Trophoblast cell (in vitro differentiated cells and primary cell): ENCODE data around the gene CGNL1.

Experiments used
- DNase-seq, 2 donors: peaks; one replicate each; pipeline ENCODE4 v3.0.0-alpha.2; 2016
- H2AFZ ChIP-seq: 2 replicates; pipeline ENCODE4 v1.6.1; 2013; ENCODE audit warnings: low read length, moderate library complexity, mild to moderate bottlenecking; ENCODE audit not compliant: insufficient read depth, poor library complexity
- H2AK5ac ChIP-seq: 2 replicates; pipeline ENCODE4 v1.6.1; 2013; ENCODE audit warnings: mild to moderate bottlenecking, low read length
- H2BK120ac ChIP-seq: 2 replicates; pipeline ENCODE4 v1.6.1; 2013; ENCODE audit warnings: low read length, mild to moderate bottlenecking, moderate library complexity; ENCODE audit not compliant: insufficient read depth, poor library complexity
- H2BK12ac ChIP-seq: 2 replicates; pipeline ENCODE4 v1.6.1; 2013; ENCODE audit warnings: mild to moderate bottlenecking, low read length, moderate library complexity
- H2BK5ac ChIP-seq: 2 replicates; pipeline ENCODE4 v1.6.1; 2013; ENCODE audit warnings: low read length, low read depth, moderate library complexity, mild to moderate bottlenecking; ENCODE audit not compliant: poor library complexity
- H3K14ac ChIP-seq: 2 replicates; pipeline ENCODE4 v1.6.1; 2013; ENCODE audit warnings: mild to moderate bottlenecking, low read length
- H3K18ac ChIP-seq: 2 replicates; pipeline ENCODE4 v1.6.1; 2013; ENCODE audit warnings: mild to moderate bottlenecking, low read length
- H3K23ac ChIP-seq: 2 replicates; pipeline ENCODE4 v1.6.1; 2013; ENCODE audit warnings: low read length
- H3K27ac ChIP-seq: 2 replicates; pipeline ENCODE4 v1.5.1; 2013; ENCODE audit warnings: low read depth, mild to moderate bottlenecking, inconsistent platforms, low read length, moderate library complexity
- H3K27me3 ChIP-seq: 2 replicates; pipeline ENCODE4 v1.6.1; 2013; ENCODE audit warnings: inconsistent platforms, mild to moderate bottlenecking, low read length, moderate library complexity; ENCODE audit not compliant: insufficient read depth
- H3K36me3 ChIP-seq, 2 experiments: 1 replicate in 1 of 2; 2 replicates in 1 of 2; pipeline ENCODE4 v1.6.1; 2013; ENCODE audit warnings: low read length in 2 of 2, mild to moderate bottlenecking in 2 of 2, moderate library complexity in 1 of 2; ENCODE audit not compliant: insufficient read depth in 2 of 2, control insufficient read depth in 1 of 2
- H3K4ac ChIP-seq: 2 replicates; pipeline ENCODE4 v1.6.1; 2013; ENCODE audit warnings: low read depth, mild to moderate bottlenecking, low read length, moderate library complexity
- H3K4me1 ChIP-seq, 2 experiments: 1 replicate in 1 of 2; 2 replicates in 1 of 2; pipeline ENCODE4 v1.6.1; 2013; ENCODE audit warnings: low read length in 2 of 2, mild to moderate bottlenecking in 2 of 2, moderate library complexity in 1 of 2; ENCODE audit not compliant: insufficient read depth in 2 of 2, control insufficient read depth in 1 of 2
- H3K4me2 ChIP-seq: 2 replicates; pipeline ENCODE4 v1.6.1; 2013; ENCODE audit warnings: inconsistent platforms, mild to moderate bottlenecking, low read length, moderate library complexity
- H3K4me3 ChIP-seq: 2 replicates; pipeline ENCODE4 v1.5.1; 2013; ENCODE audit warnings: mild to moderate bottlenecking, low read depth, low read length, inconsistent platforms
- H3K79me1 ChIP-seq: one replicate; pipeline ENCODE4 v1.6.1; 2013; ENCODE audit warnings: low read length
- H3K79me2 ChIP-seq: 2 replicates; pipeline ENCODE4 v1.6.1; 2013; ENCODE audit warnings: low read length, mild to moderate bottlenecking; ENCODE audit not compliant: control insufficient read depth, insufficient read depth, poor library complexity
- H3K9ac ChIP-seq: 2 replicates; pipeline ENCODE4 v1.6.1; 2013; ENCODE audit warnings: mild to moderate bottlenecking, low read length
- H3K9me3 ChIP-seq: 2 replicates; pipeline ENCODE4 v1.6.1; 2013; ENCODE audit warnings: low read depth, mild to moderate bottlenecking, control low read depth, inconsistent platforms, low read length; ENCODE audit not compliant: insufficient read depth
- H4K12ac ChIP-seq: 2 replicates; pipeline ENCODE4 v1.6.1; 2013; ENCODE audit warnings: low read depth, mild to moderate bottlenecking, low read length, moderate library complexity
- H4K8ac ChIP-seq: 2 replicates; pipeline ENCODE4 v1.6.1; 2013; ENCODE audit warnings: low read depth, mild to moderate bottlenecking, low read length, moderate library complexity
- H4K91ac ChIP-seq: one replicate; pipeline ENCODE4 v1.6.1; 2013; ENCODE audit warnings: low read depth, mild to moderate bottlenecking, low read length, moderate library complexity
- WGBS: extraction: QIAGEN DNeasy Blood & Tissue Kit; methylation state at CpG from one replicate; pipeline ENCODE4 v1.1.7; 2013; ENCODE audit warnings: missing lambda C conversion rate; ENCODE audit not compliant: insufficient read length, insufficient coverage; ENCODE audit errors: extremely low coverage; 5-methylcytosine and 5-hydroxymethylcytosine counted together

The CGNL1 gene

GRCh38 chr15:57486833-57487232 is 110.5 kb downstream of the CGNL1 start:
- H4K91ac ChIP-seq, result peak overlapping the region; percentile 72
- H3K4ac ChIP-seq, result no peak overlapping the region
- H3K79me2 ChIP-seq, result peaks cover 2% of the 10 kb centered on the region
- H2BK5ac ChIP-seq, result peak overlapping the region; percentile 67
- no peak overlapping the region for H2BK120ac ChIP-seq
- H2AK5ac ChIP-seq, result peak overlapping the region; percentile 71
- peak overlapping the region; percentile 68 for H3K27ac ChIP-seq
- no peak overlapping the region for H4K12ac ChIP-seq
- peaks cover 5% of the 10 kb centered on the region for H3K79me1 ChIP-seq
- H3K14ac ChIP-seq, result no peak overlapping the region
- no peak overlapping the region for H3K4me3 ChIP-seq
- H4K8ac ChIP-seq, result no peak overlapping the region
- H3K4me1 ChIP-seq, result peaks cover 6 to 7% of the 10 kb centered on the region in 2 experiments
- H2BK12ac ChIP-seq, result peak overlapping the region; percentile 85
- no peak overlapping the region for H3K23ac ChIP-seq
- H3K9ac ChIP-seq, result no peak overlapping the region
- DNase-seq, result peak in 1 of 2 donors; percentile 7
- no peak overlapping the region for H2AFZ ChIP-seq
- H3K36me3 ChIP-seq, result no peaks in the 10 kb centered on the region
- H3K4me2 ChIP-seq, result no peak overlapping the region
- H3K18ac ChIP-seq, result peak overlapping the region; percentile 39
- H3K9me3 ChIP-seq, result no peaks in the 10 kb centered on the region
- no peaks in the 10 kb centered on the region for H3K27me3 ChIP-seq

GRCh38 chr15:57489122-57489521 is 112.8 kb downstream of the CGNL1 start:
- no peaks in the 10 kb centered on the region for H3K9me3 ChIP-seq
- DNase-seq, result no peak
- no peak overlapping the region for H3K14ac ChIP-seq
- H2AK5ac ChIP-seq, result no peak overlapping the region
- H2BK120ac ChIP-seq, result no peak overlapping the region
- H3K79me1 ChIP-seq, result peaks cover 5% of the 10 kb centered on the region
- H3K4ac ChIP-seq, result no peak overlapping the region
- H2BK12ac ChIP-seq, result no peak overlapping the region
- H3K4me2 ChIP-seq, result no peak overlapping the region
- H2AFZ ChIP-seq, result no peak overlapping the region
- no peak overlapping the region for H4K8ac ChIP-seq
- H4K12ac ChIP-seq, result no peak overlapping the region
- H3K18ac ChIP-seq, result no peak overlapping the region
- peaks cover 2% of the 10 kb centered on the region for H3K79me2 ChIP-seq
- H2BK5ac ChIP-seq, result no peak overlapping the region
- no peak overlapping the region for H3K9ac ChIP-seq
- no peak overlapping the region for H3K4me3 ChIP-seq
- no peaks in the 10 kb centered on the region for H3K36me3 ChIP-seq
- H3K4me1 ChIP-seq, result peaks cover 6 to 7% of the 10 kb centered on the region in 2 experiments
- no peaks in the 10 kb centered on the region for H3K27me3 ChIP-seq
- no peak overlapping the region for H3K23ac ChIP-seq
- no peak overlapping the region for H4K91ac ChIP-seq
- H3K27ac ChIP-seq, result no peak overlapping the region

- H4K12ac ChIP-seq, result no peak overlapping the region
- no peak overlapping the region for H4K91ac ChIP-seq
- H3K79me2 ChIP-seq, result no peaks in the 10 kb centered on the region
- peaks cover 15 to 20% of the 10 kb centered on the region in 2 experiments for H3K4me1 ChIP-seq
- no peak overlapping the region for H3K4me3 ChIP-seq
- H4K8ac ChIP-seq, result no peak overlapping the region
- no peaks in the 10 kb centered on the region for H3K9me3 ChIP-seq
- no peaks in the 10 kb centered on the region for H3K27me3 ChIP-seq
- H2BK5ac ChIP-seq, result no peak overlapping the region
- no peak overlapping the region for H3K9ac ChIP-seq
- H3K27ac ChIP-seq, result no peak overlapping the region
- no peak overlapping the region for H2BK12ac ChIP-seq
- no peak overlapping the region for H3K18ac ChIP-seq
- peaks cover 13% of the 10 kb centered on the region for H3K79me1 ChIP-seq
- H3K36me3 ChIP-seq, result no peaks in the 10 kb centered on the region
- no peak overlapping the region for H3K4ac ChIP-seq
- WGBS, result no CpG with 5 or more reads among the region's 4 CpGs
- no peak overlapping the region for H2AK5ac ChIP-seq
- H3K23ac ChIP-seq, result no peak overlapping the region
- no peak overlapping the region for H3K4me2 ChIP-seq
- H3K14ac ChIP-seq, result no peak overlapping the region
- no peak overlapping the region for H2BK120ac ChIP-seq
- no peak overlapping the region for H2AFZ ChIP-seq
- no peak for DNase-seq
Observed at GRCh38 chr15:57493351-57493750, 117.0 kb downstream of the CGNL1 start.

GRCh38 chr15:57494581-57494980 is 118.3 kb downstream of the CGNL1 start:
- Histone ChIP-seq H3K4me1 (peaks cover 15 to 20% of the 10 kb centered on the region in 2 experiments), H3K79me1 (peaks cover 13% of the 10 kb centered on the region), H3K4me3 (no peak overlapping the region), H3K4me2 (no peak overlapping the region), H4K91ac (no peak overlapping the region), H3K27me3 (no peaks in the 10 kb centered on the region), H2AK5ac (no peak overlapping the region), H3K23ac (no peak overlapping the region), H4K12ac (no peak overlapping the region), H3K4ac (no peak overlapping the region), H2BK12ac (no peak overlapping the region), H2BK120ac (no peak overlapping the region), H3K18ac (no peak overlapping the region), H2AFZ (no peak overlapping the region), H3K27ac (no peak overlapping the region), H3K79me2 (no peaks in the 10 kb centered on the region), H4K8ac (no peak overlapping the region), H3K14ac (no peak overlapping the region), H2BK5ac (no peak overlapping the region), H3K9ac (no peak overlapping the region), H3K36me3 (no peaks in the 10 kb centered on the region), H3K9me3 (no peaks in the 10 kb centered on the region)
- no peak for DNase-seq
- WGBS, result no CpG with 5 or more reads among the region's 4 CpGs
